Measurements from ENCODE around the gene TMEM38A.

DNA sequence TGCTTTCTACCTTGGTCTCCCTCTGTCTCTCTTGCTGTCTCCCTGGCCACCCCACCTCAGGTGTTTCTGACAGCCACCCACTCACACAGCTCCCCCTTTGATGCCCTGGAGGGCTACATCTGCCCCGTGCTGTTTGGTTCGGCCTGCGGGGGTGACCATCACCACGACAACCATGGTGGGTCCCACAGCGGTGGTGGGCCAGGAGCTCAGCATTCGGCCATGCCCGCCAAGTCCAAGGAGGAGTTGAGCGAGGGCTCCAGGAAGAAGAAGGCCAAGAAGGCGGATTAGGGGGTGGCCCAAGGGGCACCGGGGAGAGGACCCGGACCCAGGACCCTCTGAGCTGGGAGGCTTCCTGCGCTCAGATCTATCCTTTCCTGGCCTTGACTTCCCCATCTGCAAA, 27.1 kb downstream of the TMEM38A start:
- TF ChIP-seq RARB (CRISPR knock-in tag; IDR thresholded peaks at IDR 0.05) (no peak), ZNF70 (CRISPR knock-in tag; IDR thresholded peaks at IDR 0.05) (no peak), ZFP3 (CRISPR knock-in tag; IDR thresholded peaks at IDR 0.05) (no peak), CSDC2 (CRISPR knock-in tag; IDR thresholded peaks at IDR 0.05) (no peak), TCF4 (CRISPR knock-in tag; IDR thresholded peaks at IDR 0.05; ENCODE audit: borderline replicate concordance) (no peak), ARNTL (CRISPR knock-in tag; IDR thresholded peaks at IDR 0.05; ENCODE audit: borderline replicate concordance, low read depth) (no peak), ZC3H10 (CRISPR knock-in tag; IDR thresholded peaks at IDR 0.05) (no peak), ZNF565 (CRISPR knock-in tag; conservative IDR thresholded peaks at IDR 0.05; ENCODE audit: low read depth) (no peak), TOX (CRISPR knock-in tag; IDR thresholded peaks at IDR 0.05; ENCODE audit: borderline replicate concordance) (no peak)
- TF ChIP-seq, protein P1, sequence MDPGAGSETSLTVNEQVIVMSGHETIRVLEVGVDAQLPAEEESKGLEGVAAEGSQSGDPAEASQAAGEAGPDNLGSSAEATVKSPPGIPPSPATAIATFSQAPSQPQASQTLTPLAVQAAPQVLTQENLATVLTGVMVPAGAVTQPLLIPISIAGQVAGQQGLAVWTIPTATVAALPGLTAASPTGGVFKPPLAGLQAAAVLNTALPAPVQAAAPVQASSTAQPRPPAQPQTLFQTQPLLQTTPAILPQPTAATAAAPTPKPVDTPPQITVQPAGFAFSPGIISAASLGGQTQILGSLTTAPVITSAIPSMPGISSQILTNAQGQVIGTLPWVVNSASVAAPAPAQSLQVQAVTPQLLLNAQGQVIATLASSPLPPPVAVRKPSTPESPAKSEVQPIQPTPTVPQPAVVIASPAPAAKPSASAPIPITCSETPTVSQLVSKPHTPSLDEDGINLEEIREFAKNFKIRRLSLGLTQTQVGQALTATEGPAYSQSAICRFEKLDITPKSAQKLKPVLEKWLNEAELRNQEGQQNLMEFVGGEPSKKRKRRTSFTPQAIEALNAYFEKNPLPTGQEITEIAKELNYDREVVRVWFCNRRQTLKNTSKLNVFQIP (CRISPR knock-in tag; IDR thresholded peaks at IDR 0.05; ENCODE audit: borderline replicate concordance, low read depth): no peak
- TF ChIP-seq, protein P2, sequence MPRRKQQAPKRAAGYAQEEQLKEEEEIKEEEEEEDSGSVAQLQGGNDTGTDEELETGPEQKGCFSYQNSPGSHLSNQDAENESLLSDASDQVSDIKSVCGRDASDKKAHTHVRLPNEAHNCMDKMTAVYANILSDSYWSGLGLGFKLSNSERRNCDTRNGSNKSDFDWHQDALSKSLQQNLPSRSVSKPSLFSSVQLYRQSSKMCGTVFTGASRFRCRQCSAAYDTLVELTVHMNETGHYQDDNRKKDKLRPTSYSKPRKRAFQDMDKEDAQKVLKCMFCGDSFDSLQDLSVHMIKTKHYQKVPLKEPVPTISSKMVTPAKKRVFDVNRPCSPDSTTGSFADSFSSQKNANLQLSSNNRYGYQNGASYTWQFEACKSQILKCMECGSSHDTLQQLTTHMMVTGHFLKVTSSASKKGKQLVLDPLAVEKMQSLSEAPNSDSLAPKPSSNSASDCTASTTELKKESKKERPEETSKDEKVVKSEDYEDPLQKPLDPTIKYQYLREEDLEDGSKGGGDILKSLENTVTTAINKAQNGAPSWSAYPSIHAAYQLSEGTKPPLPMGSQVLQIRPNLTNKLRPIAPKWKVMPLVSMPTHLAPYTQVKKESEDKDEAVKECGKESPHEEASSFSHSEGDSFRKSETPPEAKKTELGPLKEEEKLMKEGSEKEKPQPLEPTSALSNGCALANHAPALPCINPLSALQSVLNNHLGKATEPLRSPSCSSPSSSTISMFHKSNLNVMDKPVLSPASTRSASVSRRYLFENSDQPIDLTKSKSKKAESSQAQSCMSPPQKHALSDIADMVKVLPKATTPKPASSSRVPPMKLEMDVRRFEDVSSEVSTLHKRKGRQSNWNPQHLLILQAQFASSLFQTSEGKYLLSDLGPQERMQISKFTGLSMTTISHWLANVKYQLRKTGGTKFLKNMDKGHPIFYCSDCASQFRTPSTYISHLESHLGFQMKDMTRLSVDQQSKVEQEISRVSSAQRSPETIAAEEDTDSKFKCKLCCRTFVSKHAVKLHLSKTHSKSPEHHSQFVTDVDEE (CRISPR knock-in tag; IDR thresholded peaks at IDR 0.05): no peak
